DMS114 treated with DMSO at 0.1 percent for 48 hours (cell line): ENCODE measurements around the gene CUBN.

ENCODE experiments used
- DNase-seq: peaks from one replicate; lab custom pipeline; 2025; ENCODE audit not compliant: unreplicated experiment; lab: John Stamatoyannopoulos, UW

Gene CUBN

GRCh38 chr10:16931930-16932329 lies 197.7 kb downstream of the CUBN start:
- DNase-seq = no peak

- DNase-seq = no peak
Observed at GRCh38 chr10:16930540-16930939, 199.1 kb downstream of the CUBN start.

GRCh38 chr10:16929069-16929468 lies 200.5 kb downstream of the CUBN start:
- no peak for DNase-seq

DNA sequence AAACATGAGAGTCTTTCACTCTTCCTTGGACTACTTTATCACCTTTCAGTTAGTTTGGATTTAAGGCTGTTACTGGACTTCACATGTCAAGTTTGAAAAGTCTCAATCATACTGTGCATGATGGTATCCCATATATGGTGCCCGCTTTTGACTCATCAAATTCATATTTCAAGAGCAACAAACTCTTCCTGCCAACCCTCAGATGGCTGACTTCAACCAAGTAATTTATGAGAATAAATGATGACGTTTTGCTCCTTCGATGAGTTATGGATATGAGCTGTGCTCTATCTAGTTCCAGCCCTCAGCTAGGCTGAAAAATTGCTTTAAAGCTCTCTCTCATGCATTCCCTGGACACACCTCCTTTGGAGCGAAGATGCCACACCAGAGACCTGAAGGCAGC lies 202.1 kb downstream of the CUBN start:
- DNase-seq = no peak

DNA sequence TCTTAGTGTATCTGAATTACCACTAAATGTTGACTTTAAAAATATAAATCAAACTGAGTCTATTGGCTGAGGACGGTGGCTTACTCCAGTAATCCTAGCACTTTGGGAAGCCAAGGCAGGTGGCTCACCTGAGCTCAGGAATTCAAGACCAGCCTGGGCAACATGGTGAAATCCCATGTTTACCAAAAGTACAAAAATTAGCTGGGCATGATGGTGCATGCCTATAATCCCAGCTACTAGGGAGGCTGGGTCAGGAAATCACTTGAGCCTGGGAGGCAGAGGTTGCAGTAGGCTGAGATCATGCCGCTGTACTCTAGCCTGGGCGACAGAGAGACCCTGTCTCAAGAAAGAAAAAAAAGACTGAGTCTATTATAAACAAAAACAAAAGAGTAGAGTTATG lies 205.9 kb downstream of the CUBN start:
- no peak for DNase-seq

DNA sequence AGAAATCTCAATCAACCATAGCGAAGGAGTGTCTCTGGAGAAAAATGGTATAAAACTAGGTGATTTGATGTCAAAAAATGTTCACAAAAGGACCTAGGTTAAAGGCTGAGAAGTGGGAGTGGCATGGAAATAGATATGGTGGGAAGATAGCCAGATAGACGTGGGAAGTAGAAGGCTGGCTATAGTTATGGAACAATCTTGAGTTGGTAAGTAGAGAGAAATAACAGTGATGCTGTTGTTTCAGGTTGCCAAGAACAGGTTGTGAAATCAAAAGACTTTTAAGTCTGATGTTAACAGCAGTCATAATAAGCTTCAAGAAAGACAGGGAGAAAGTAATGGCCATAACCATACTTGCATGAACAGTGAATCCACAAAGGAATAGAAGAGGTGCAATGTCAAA lies 206.3 kb downstream of the CUBN start:
- DNase-seq = no peak

- no peak for DNase-seq
Observed at GRCh38 chr10:16919121-16919982, 210.3 kb downstream of the CUBN start.

- DNase-seq = no peak
Observed at GRCh38 chr10:16916496-16916895, 213.1 kb downstream of the CUBN start.

GRCh38 chr10:16915300-16915699 lies 214.3 kb downstream of the CUBN start:
- DNase-seq = no peak

GRCh38 chr10:16913266-16913665 lies 216.3 kb downstream of the CUBN start:
- DNase-seq = no peak

GRCh38 chr10:16910793-16911164 lies 218.8 kb downstream of the CUBN start:
- peak; percentile 49 for DNase-seq

DNA sequence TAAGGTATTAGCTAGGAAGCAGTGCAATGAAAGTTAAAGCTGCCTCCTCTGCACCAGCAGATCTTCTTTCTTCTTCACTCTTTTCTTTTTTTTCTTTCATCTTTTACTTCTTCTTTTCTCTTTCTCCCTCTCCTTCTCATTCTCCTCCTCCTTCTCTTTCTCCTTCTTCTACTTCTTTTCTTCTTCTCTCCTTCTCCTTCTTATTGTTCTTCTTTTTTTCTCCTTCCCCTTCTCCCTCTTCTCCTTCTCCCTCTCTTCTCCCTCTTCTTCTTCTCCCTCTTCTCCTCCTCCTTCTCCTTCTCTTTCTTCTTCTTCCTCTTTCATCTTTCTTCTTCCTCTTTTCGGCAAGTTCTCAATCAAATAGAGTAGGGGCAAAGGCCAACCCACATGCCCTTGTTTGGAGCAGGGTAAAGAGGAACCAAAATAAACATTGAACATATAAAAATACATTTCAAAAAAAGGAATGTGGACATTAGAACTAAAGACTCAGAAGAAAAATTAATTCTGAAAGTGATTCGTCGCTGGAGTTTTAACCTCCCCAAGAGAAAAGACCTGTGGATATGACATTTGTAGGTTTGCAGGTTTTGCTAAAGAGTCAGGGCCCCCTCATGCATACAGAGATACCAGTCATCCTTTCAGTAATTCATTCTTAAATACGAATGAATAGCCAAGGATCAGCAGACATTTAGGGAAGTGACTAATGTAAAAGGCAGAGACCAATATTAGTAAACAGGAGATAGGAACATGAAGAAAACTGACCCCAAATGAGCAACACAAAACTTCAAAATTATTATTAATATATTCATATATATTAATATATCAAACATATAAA lies 219.4 kb downstream of the CUBN start:
- DNase-seq = no peak

- peak; percentile 75 for DNase-seq
Observed at GRCh38 chr10:16909271-16909767, 220.3 kb downstream of the CUBN start.

DNA sequence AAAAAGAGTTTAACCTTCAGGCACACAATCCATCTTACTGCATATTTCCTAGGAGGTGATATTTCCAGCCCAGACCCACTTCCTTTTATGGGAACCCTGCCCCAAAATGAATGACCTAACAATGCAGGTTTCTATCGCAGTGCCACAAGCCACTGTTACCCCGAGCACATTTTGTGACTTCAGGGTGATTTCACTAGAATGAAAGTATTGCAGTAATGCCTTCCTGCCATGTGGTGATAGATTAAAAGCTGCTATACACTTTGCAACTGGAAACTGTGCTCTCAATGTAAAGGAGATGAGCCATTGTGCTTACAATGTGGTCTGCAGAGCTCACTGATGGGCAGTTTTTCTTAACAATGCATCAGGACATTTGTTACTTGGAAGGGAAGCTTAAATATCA lies 221.9 kb downstream of the CUBN start:
- no peak for DNase-seq

DNA sequence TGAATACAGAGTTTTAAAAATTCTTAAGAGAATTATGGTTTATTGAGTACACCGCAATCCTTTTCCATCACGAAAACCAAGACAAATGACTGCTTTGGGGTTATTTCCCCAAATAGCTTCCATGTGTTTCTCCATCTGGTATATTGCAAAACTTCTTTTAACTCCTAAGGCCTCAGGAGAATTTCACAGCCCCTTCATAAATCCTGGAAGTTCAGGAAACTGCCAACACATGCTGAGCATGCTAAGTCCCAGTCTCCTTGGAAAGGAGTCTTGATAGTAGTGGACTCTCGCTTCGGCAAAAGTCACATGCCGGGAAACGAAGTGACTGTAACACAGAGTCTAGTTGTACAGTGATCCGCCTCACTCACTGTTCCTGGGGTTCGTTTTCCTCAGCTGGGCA lies 224.3 kb downstream of the CUBN start:
- no peak for DNase-seq

DNA sequence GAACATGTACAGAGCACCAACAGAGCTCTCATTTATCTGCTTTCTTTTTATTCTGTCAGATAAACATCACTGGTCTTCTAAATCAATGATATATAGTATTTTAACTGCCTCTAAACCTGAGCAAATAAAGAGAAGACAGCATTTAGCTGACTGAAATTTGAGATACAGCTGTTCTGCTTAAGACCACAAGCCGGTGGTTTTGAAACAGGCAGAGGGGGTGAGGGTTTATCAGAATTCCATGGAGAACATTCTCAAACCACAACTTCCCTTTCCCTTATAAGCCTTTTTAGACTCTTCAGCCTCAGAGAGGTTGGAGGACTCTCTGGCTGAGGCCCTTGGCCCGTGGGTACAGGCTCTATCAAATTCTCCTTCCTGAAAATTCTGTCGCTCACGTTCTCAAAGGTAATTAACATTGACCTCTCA lies 225.0 kb downstream of the CUBN start:
- DNase-seq = no peak

- DNase-seq = no peak
Observed at GRCh38 chr10:16904049-16904448, 225.6 kb downstream of the CUBN start.

DNA sequence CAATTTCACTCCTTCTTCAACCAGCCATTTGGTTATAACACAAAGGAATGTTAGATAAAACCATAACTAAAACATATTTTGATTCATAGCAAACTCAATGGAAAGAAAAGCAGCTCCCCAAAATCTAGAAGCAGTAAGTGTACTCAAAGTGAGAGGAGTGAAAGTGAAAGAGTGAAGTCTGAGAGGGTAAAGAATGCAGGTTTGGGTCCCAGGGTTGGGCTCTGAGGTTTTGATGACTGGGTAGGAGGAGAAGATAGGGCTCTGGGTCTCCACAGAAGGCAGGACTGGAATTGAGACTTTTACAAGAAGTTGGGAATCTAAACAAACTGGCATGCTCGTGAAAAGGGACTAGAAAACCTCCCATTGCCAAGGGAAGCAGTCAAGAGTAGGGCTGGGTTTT lies 227.0 kb downstream of the CUBN start:
- DNase-seq = no peak

DNA sequence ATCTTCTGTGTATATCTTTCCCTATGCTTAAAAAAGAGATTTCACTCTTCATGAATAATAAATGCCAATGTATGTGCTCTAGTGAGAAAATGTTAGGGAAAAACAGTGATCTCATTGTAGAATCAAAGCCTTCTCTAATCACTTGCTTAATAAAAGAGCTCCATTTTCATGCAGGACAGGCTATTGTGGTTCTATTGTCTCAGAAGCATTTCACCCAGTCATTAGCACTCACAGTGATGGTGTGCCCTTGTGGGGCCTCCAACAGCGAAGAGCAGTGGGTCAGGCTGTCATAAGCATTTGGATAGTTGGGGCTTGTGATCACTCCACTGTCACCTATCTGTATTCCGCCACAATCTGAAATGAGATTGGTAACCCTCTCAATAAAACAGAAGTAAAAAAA lies 228.5 kb downstream of the CUBN start:
- no peak for DNase-seq

- no peak for DNase-seq
Observed at GRCh38 chr10:16896993-16897392, 232.6 kb downstream of the CUBN start.

- no peak for DNase-seq
Observed at GRCh38 chr10:16894821-16895220, 234.8 kb downstream of the CUBN start.

DNA sequence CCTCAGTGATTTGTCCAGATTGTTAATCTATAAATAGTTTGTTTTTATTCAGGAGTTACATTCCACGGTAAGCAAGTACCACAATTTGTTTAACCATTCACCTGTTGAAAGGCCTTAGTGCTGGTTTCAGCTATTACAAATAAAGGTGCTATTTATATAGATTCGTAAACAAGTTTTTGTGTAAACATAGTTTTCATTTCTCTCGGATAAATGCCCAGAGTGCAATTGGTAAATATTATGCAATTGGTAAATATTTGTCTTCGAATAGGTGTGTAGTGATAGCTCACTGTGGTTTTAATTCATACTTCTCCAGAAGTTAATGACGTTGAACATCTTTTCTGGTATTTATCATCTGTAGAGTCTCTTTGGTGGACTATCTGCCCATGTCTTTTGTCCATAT lies 235.9 kb downstream of the CUBN start:
- DNase-seq = no peak
